WTC11 (cell line): Measurements from ENCODE around the gene RIC1. TPM values are rescaled to one million over a fixed set of nuclear protein-coding genes. Genes with fewer than 3 reads are reported as not detected.

Experiments
- ATAC-seq: fragments of 200-7000 bp; cut with Tn5 transposase; 2 replicates; pipeline ENCODE4 v1.10.0; 2021; ENCODE audit warnings: mild to moderate bottlenecking, moderate library complexity
- CTCF ChIA-PET: fragments of 300-600 bp; sonication (Branson Sonifier 250); formaldehyde crosslinking; loops from one replicate; lab custom pipeline; 2021; ENCODE audit warnings: antibody characterized with exemption; lab: Charles Lee
- POLR2A ChIA-PET: fragments of 350-600 bp; sonication (Branson Sonifier 250); formaldehyde crosslinking; loops from one replicate; lab custom pipeline; 2021; ENCODE audit warnings: antibody characterized with exemption; lab: Charles Lee
- DNase-seq: peaks from one replicate; pipeline ENCODE4 v3.0.0; 2021; ENCODE audit warnings: low spot score
- H3K27ac Mint-ChIP-seq: 2 replicates; pipeline ENCODE4 v1.8.0; 2021; ENCODE audit warnings: mixed read lengths
- H3K27me3 Mint-ChIP-seq: 2 replicates; pipeline ENCODE4 v1.8.0; 2021; ENCODE audit warnings: low read depth, mild to moderate bottlenecking, moderate library complexity, mixed read lengths
- H3K36me3 Mint-ChIP-seq: 2 replicates; pipeline ENCODE4 v1.8.0; 2021; ENCODE audit warnings: mixed read lengths
- H3K4me1 Mint-ChIP-seq: 2 replicates; pipeline ENCODE4 v1.8.0; 2022; ENCODE audit warnings: mixed read lengths
- H3K4me3 Mint-ChIP-seq: 2 replicates; pipeline ENCODE4 v1.8.0; 2021; ENCODE audit warnings: mild to moderate bottlenecking, moderate library complexity, mixed read lengths
- H3K9me3 Mint-ChIP-seq: 2 replicates; pipeline ENCODE4 v1.8.0; 2021; ENCODE audit warnings: mixed read lengths
- CREM ChIP-seq: sonication (generic); formaldehyde crosslinking; IDR thresholded peaks from 2 replicates; pipeline ENCODE4 v1.8.1; 2022; ENCODE audit warnings: mild to moderate bottlenecking, missing genetic modification reagents, moderate library complexity
- E2F4 ChIP-seq: sonication (generic); formaldehyde crosslinking; IDR thresholded peaks from 2 replicates; pipeline ENCODE4 v1.8.1; 2022; ENCODE audit warnings: low read depth, mild to moderate bottlenecking, moderate library complexity, missing genetic modification reagents, borderline replicate concordance
- ERG ChIP-seq: fragments of 250-450 bp; sonication (Bioruptor Pico); IDR thresholded peaks from 2 replicates; pipeline ENCODE4 v1.8.0; 2021; ENCODE audit warnings: mild to moderate bottlenecking
- ESRRA ChIP-seq: sonication (generic); formaldehyde crosslinking; IDR thresholded peaks from 2 replicates; pipeline ENCODE4 v1.8.1; 2022; ENCODE audit warnings: mild to moderate bottlenecking, missing genetic modification reagents, borderline replicate concordance
- ETV6 ChIP-seq: sonication (generic); formaldehyde crosslinking; IDR thresholded peaks from 2 replicates; pipeline ENCODE4 v1.8.1; 2022; ENCODE audit warnings: mild to moderate bottlenecking, missing genetic modification reagents
- GRHL2 ChIP-seq: fragments of 250-450 bp; sonication (Bioruptor Pico); IDR thresholded peaks from 2 replicates; pipeline ENCODE4 v1.8.0; 2022; ENCODE audit warnings: mild to moderate bottlenecking, moderate library complexity; ENCODE audit not compliant: insufficient replicate concordance, severe bottlenecking
- GTF2I ChIP-seq: fragments of 250-450 bp; sonication (Bioruptor Pico); conservative IDR thresholded peaks from 2 replicates; pipeline ENCODE4 v1.4.0; 2021; ENCODE audit warnings: mild to moderate bottlenecking
- IRF1 ChIP-seq: sonication (generic); formaldehyde crosslinking; IDR thresholded peaks from 2 replicates; pipeline ENCODE4 v1.8.0; 2023; ENCODE audit warnings: missing genetic modification reagents
- MAX ChIP-seq: sonication (generic); formaldehyde crosslinking; IDR thresholded peaks from 2 replicates; pipeline ENCODE4 v1.8.0; 2022; ENCODE audit warnings: mild to moderate bottlenecking, missing genetic modification reagents
- MYBL2 ChIP-seq: sonication (generic); formaldehyde crosslinking; IDR thresholded peaks from 2 replicates; pipeline ENCODE4 v1.8.1; 2023; ENCODE audit warnings: mild to moderate bottlenecking, moderate library complexity, missing genetic modification reagents
- PRDM15 ChIP-seq: sonication (generic); formaldehyde crosslinking; IDR thresholded peaks from 2 replicates; pipeline ENCODE4 v1.8.0; 2022; ENCODE audit warnings: missing genetic modification reagents
- PRRX2 ChIP-seq: fragments of 250-450 bp; sonication (Bioruptor Pico); IDR thresholded peaks from 2 replicates; pipeline ENCODE4 v1.8.0; 2021; ENCODE audit warnings: mild to moderate bottlenecking
- SMAD3 ChIP-seq: sonication (generic); formaldehyde crosslinking; IDR thresholded peaks from 2 replicates; pipeline ENCODE4 v1.8.0; 2022; ENCODE audit warnings: missing genetic modification reagents, mild to moderate bottlenecking, borderline replicate concordance
- TEAD1 ChIP-seq: sonication (generic); formaldehyde crosslinking; IDR thresholded peaks from 2 replicates; pipeline ENCODE4 v1.8.0; 2022; ENCODE audit warnings: mild to moderate bottlenecking, missing genetic modification reagents
- ZNF263 ChIP-seq: sonication (generic); formaldehyde crosslinking; IDR thresholded peaks from 2 replicates; pipeline ENCODE4 v1.8.1; 2022; ENCODE audit warnings: low read depth, mild to moderate bottlenecking, moderate library complexity, missing genetic modification reagents
- ZNF396 ChIP-seq: fragments of 250-450 bp; sonication (Bioruptor Pico); IDR thresholded peaks from 2 replicates; pipeline ENCODE4 v1.8.0; 2021; ENCODE audit warnings: mild to moderate bottlenecking, moderate library complexity, borderline replicate concordance
- ZNF423 ChIP-seq: fragments of 250-450 bp; sonication (Bioruptor Pico); IDR thresholded peaks from 2 replicates; pipeline ENCODE4 v2.1.2; 2022; ENCODE audit warnings: mild to moderate bottlenecking, moderate library complexity
- ZNF425 ChIP-seq: fragments of 250-450 bp; sonication (Bioruptor Pico); conservative IDR thresholded peaks from 2 replicates; pipeline ENCODE4 v1.9.0; 2021; ENCODE audit warnings: mild to moderate bottlenecking
- ZNF671 ChIP-seq: fragments of 250-450 bp; sonication (Bioruptor Pico); IDR thresholded peaks from 2 replicates; pipeline ENCODE4 v1.8.0; 2021; ENCODE audit warnings: mild to moderate bottlenecking
- ZSCAN18 ChIP-seq: fragments of 250-450 bp; sonication (Bioruptor Pico); IDR thresholded peaks from 2 replicates; pipeline ENCODE4 v2.1.2; 2022; ENCODE audit warnings: mild to moderate bottlenecking, moderate library complexity
- total RNA-seq: library from RNA; stranded (reverse); gene quantifications from 3 replicates; pipeline ENCODE4 v1.2.3, GENCODE V29; 2021
- TF ChIP-seq, protein P1 (sequence below): fragments of 250-450 bp; sonication (Bioruptor Pico); IDR thresholded peaks from 2 replicates; pipeline ENCODE4 v1.9.0; 2021; ENCODE audit warnings: mild to moderate bottlenecking

The RIC1 gene
- total RNA-seq, 1 experiment from 2014 or later = 18.9 TPM

- Mint-ChIP-seq H3K36me3 (no peaks in the 10 kb centered on the region), H3K4me1 (peaks cover 4% of the 10 kb centered on the region), H3K27me3 (no peaks in the 10 kb centered on the region), H3K9me3 (no peaks in the 10 kb centered on the region), H3K4me3 (no peak overlapping the region), H3K27ac (no peak overlapping the region)
- DNase-seq (no peak), ATAC-seq (no peak)
- CTCF ChIA-PET = interaction anchor here (1.0 to 1.5 kb wide), 2 partner anchors 13 to 22 kb away, joined by 4 read pairs; no protein-coding TSS in a partner anchor
- POLR2A ChIA-PET = no interaction called here
- no peak for TF ChIP-seq PRDM15 (CRISPR knock-in tag)
- no peak for TF ChIP-seq ZNF396
- no peak for TF ChIP-seq MYBL2 (CRISPR knock-in tag)
- TF ChIP-seq SMAD3 (CRISPR knock-in tag) = no peak
- no peak for TF ChIP-seq MAX (CRISPR knock-in tag)
- TF ChIP-seq TEAD1 (CRISPR knock-in tag) = no peak
- no peak for TF ChIP-seq E2F4 (CRISPR knock-in tag)
- no peak for TF ChIP-seq ZNF263 (CRISPR knock-in tag)
- TF ChIP-seq ZNF423 = no peak
- TF ChIP-seq ETV6 (CRISPR knock-in tag) = no peak
- TF ChIP-seq, protein P1, sequence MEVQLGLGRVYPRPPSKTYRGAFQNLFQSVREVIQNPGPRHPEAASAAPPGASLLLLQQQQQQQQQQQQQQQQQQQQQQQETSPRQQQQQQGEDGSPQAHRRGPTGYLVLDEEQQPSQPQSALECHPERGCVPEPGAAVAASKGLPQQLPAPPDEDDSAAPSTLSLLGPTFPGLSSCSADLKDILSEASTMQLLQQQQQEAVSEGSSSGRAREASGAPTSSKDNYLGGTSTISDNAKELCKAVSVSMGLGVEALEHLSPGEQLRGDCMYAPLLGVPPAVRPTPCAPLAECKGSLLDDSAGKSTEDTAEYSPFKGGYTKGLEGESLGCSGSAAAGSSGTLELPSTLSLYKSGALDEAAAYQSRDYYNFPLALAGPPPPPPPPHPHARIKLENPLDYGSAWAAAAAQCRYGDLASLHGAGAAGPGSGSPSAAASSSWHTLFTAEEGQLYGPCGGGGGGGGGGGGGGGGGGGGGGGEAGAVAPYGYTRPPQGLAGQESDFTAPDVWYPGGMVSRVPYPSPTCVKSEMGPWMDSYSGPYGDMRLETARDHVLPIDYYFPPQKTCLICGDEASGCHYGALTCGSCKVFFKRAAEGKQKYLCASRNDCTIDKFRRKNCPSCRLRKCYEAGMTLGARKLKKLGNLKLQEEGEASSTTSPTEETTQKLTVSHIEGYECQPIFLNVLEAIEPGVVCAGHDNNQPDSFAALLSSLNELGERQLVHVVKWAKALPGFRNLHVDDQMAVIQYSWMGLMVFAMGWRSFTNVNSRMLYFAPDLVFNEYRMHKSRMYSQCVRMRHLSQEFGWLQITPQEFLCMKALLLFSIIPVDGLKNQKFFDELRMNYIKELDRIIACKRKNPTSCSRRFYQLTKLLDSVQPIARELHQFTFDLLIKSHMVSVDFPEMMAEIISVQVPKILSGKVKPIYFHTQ = no peak
- TF ChIP-seq, all 79 proteins: peak for 0
Observed at GRCh38 chr9:5622016-5622415, 6.9 kb upstream of the RIC1 start.

- no peaks in the 10 kb centered on the region for H3K36me3 Mint-ChIP-seq
- POLR2A ChIA-PET = no interaction called here
- ATAC-seq (no peak), DNase-seq (no peak)
- H3K27me3 Mint-ChIP-seq = no peaks in the 10 kb centered on the region
- H3K9me3 Mint-ChIP-seq = no peaks in the 10 kb centered on the region
- no peak overlapping the region for H3K27ac Mint-ChIP-seq
- H3K4me3 Mint-ChIP-seq = no peak overlapping the region
- peaks cover 15% of the 10 kb centered on the region for H3K4me1 Mint-ChIP-seq
- CTCF ChIA-PET = interaction anchor here (1.9 kb wide), 1 partner anchor 24 kb away, joined by 10 read pairs; no protein-coding TSS in a partner anchor
- no peak for TF ChIP-seq ETV6 (CRISPR knock-in tag)
- no peak for TF ChIP-seq ESRRA (CRISPR knock-in tag)
- no peak for TF ChIP-seq PRRX2 (CRISPR knock-in tag)
- TF ChIP-seq ERG = no peak
- TF ChIP-seq ZNF671 (CRISPR knock-in tag) = no peak
- TF ChIP-seq GTF2I (CRISPR knock-in tag) = no peak
- no peak for TF ChIP-seq GRHL2 (CRISPR knock-in tag)
- TF ChIP-seq CREM (CRISPR knock-in tag) = no peak
- no peak for TF ChIP-seq ZSCAN18 (CRISPR knock-in tag)
- no peak for TF ChIP-seq IRF1 (CRISPR knock-in tag)
- TF ChIP-seq ZNF425 (CRISPR knock-in tag) = no peak
Observed at GRCh38 chr9:5624655-5625054, 4.3 kb upstream of the RIC1 start.
